Ishikawa (cell line): ENCODE results near the gene IFNA5.

Experiments
- CEBPB ChIP-seq: IDR thresholded peaks from 2 replicates; pipeline ENCODE4 v1.6.1; 2012
- CREB1 ChIP-seq: IDR thresholded peaks from 2 replicates; pipeline ENCODE4 v1.6.1; 2012; ENCODE audit warnings: low read depth
- EGR1 ChIP-seq: IDR thresholded peaks from 2 replicates; pipeline ENCODE4 v1.6.1; 2012
- EP300 ChIP-seq: IDR thresholded peaks from 2 replicates; pipeline ENCODE4 v1.6.1; 2012; ENCODE audit warnings: borderline replicate concordance
- FOXM1 ChIP-seq: IDR thresholded peaks from 2 replicates; pipeline ENCODE4 v1.6.1; 2012; ENCODE audit warnings: low read depth, borderline replicate concordance
- MAX ChIP-seq: IDR thresholded peaks from 2 replicates; pipeline ENCODE4 v1.6.1; 2012
- NFIC ChIP-seq: IDR thresholded peaks from 2 replicates; pipeline ENCODE4 v1.6.1; 2012
- RAD21 ChIP-seq: IDR thresholded peaks from 2 replicates; pipeline ENCODE4 v1.6.1; 2012; ENCODE audit warnings: low read depth
- REST ChIP-seq: IDR thresholded peaks from 2 replicates; pipeline ENCODE4 v1.6.1; 2012; ENCODE audit warnings: low read depth, mild to moderate bottlenecking
- TAF1 ChIP-seq: IDR thresholded peaks from 2 replicates; pipeline ENCODE4 v1.6.1; 2012; ENCODE audit warnings: low read depth, mild to moderate bottlenecking
- TCF12 ChIP-seq: IDR thresholded peaks from 2 replicates; pipeline ENCODE4 v1.6.1; 2012; ENCODE audit warnings: low read depth
- TEAD4 ChIP-seq: IDR thresholded peaks from 2 replicates; pipeline ENCODE4 v1.6.1; 2012
- USF1 ChIP-seq: IDR thresholded peaks from 2 replicates; pipeline ENCODE4 v1.6.1; 2012
- YY1 ChIP-seq: IDR thresholded peaks from 2 replicates; pipeline ENCODE4 v1.6.1; 2012; ENCODE audit warnings: low read depth
- ZBTB7A ChIP-seq: IDR thresholded peaks from 2 replicates; pipeline ENCODE4 v1.6.1; 2012; ENCODE audit warnings: low read depth

The IFNA5 gene

DNA sequence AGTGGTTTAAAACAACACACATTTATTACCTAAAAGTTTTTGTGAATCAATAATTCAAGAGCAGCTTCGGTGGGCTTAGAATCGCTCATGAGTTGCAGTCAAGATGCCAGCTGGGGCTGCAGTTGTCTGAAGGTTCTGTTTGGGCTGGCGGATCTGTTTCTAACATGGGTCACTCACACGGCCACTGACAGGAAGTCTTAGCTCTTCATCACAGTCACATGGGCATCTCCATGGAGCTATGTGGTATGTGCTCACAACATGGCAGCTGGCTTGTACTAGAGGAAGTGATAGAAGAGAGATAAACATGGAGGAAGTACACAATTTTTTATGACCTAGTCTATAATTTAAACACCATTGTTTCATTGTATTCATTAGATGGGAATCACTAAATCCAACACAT, 18.9 kb upstream of the IFNA5 start:
- TF ChIP-seq FOXM1 (no peak), TEAD4 (no peak), ZBTB7A (no peak), YY1 (no peak), NFIC (no peak), TCF12 (no peak)

GRCh38 chr9:21322911-21323461, 17.9 kb upstream of the IFNA5 start:
- TF ChIP-seq EP300, result no peak
- no peak for TF ChIP-seq TAF1
- TF ChIP-seq NFIC, result no peak
- TF ChIP-seq TCF12, result no peak
- no peak for TF ChIP-seq MAX
- no peak for TF ChIP-seq FOXM1
- no peak for TF ChIP-seq CEBPB

GRCh38 chr9:21320465-21320864, 15.4 kb upstream of the IFNA5 start:
- TF ChIP-seq TCF12, result no peak

DNA sequence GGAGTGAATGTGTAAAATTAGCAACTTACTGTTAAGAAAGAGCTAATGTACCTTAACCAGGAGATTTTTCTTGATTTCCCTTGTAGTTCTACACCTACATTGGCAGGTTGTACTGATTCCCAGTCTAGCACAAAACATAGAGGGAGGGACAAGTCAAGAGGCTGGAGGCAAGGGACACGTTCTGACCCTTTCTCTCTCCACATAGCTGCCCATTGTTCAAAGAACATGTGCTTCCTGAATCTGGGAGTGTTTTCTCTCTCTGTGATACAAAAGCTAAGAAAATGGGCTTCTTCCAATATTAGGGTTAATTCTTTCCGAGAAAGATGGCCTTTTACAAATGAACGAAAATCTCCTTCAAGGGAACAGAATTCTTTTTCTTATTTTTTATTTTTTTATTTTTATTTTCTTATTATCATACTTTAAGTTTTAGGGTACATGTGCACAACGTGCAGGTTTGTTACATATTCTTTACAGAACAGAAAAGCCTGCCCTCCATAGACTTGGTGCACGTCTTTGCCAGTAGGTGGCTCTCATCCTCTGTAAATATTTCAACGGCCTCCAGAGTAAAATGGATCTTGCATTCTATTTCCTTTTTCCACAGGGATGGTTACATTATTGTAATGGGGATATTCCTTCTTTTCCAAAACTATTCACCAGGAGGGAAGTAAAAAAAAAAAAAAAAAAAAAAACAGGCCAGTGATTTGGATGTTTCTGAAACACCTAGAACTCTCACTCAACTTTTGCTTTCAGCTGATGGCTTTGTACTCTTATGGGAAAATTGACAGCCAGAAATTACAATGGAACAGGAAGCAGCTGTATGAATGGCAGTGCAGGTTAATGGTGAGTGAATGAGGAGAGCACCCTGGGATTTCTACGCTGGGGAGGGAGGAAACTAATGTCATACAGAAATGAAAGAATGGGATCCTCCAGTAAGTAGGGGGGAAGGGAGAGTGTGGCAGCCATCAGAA, 13.1 kb upstream of the IFNA5 start:
- TF ChIP-seq TEAD4, result no peak
- peak; percentile 66 for TF ChIP-seq RAD21

DNA sequence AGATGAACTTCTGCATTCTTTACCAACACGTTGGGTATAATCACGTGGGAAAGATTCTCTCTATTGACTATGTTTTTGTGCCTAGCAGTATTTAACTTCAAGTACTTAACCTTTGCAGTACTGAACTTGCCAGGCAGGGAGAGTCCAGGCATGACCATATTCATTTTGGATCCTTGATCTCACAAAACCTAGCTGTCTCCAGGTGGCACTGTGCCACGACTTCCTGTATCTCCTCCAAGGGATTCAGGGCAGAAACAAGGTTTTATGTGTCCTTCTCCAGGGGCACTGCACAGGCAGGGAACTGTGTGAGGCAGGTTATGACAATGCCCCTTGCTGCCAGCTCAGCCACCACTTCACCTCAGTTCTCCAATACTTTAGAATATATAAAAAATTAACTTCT, 11.7 kb upstream of the IFNA5 start:
- TF ChIP-seq ZBTB7A (no peak), MAX (no peak), EP300 (no peak), TEAD4 (no peak), RAD21 (no peak), REST (no peak), FOXM1 (no peak), YY1 (no peak), CEBPB (no peak), EGR1 (no peak), TCF12 (no peak), USF1 (no peak), CREB1 (no peak), TAF1 (no peak), NFIC (no peak)

- no peak for TF ChIP-seq TAF1
- TF ChIP-seq CREB1, result no peak
- no peak for TF ChIP-seq CEBPB
- TF ChIP-seq RAD21, result no peak
- no peak for TF ChIP-seq MAX
- TF ChIP-seq TEAD4, result no peak
- TF ChIP-seq FOXM1, result no peak
- no peak for TF ChIP-seq YY1
- TF ChIP-seq ZBTB7A, result no peak
- no peak for TF ChIP-seq TCF12
- TF ChIP-seq REST, result no peak
- no peak for TF ChIP-seq EP300
- no peak for TF ChIP-seq NFIC
These were observed 11.1 kb upstream of the IFNA5 start for GRCh38 chr9:21316032-21316842.
